ENCODE measurements around the gene GTF2F1. TPM values are rescaled to one million over a fixed set of nuclear protein-coding genes. Genes with fewer than 3 reads are reported as not detected.

GTF2F1 gene, protein sequence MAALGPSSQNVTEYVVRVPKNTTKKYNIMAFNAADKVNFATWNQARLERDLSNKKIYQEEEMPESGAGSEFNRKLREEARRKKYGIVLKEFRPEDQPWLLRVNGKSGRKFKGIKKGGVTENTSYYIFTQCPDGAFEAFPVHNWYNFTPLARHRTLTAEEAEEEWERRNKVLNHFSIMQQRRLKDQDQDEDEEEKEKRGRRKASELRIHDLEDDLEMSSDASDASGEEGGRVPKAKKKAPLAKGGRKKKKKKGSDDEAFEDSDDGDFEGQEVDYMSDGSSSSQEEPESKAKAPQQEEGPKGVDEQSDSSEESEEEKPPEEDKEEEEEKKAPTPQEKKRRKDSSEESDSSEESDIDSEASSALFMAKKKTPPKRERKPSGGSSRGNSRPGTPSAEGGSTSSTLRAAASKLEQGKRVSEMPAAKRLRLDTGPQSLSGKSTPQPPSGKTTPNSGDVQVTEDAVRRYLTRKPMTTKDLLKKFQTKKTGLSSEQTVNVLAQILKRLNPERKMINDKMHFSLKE
- total RNA-seq = 10 to 100 TPM; 12.8 to 22.7 (median 19.8) TPM
- long read RNA-seq, partial matches to known transcripts = 2 of 6 reads
- long read RNA-seq, other reads (novel, unspliced or antisense) = 2 of 6 reads

DNA sequence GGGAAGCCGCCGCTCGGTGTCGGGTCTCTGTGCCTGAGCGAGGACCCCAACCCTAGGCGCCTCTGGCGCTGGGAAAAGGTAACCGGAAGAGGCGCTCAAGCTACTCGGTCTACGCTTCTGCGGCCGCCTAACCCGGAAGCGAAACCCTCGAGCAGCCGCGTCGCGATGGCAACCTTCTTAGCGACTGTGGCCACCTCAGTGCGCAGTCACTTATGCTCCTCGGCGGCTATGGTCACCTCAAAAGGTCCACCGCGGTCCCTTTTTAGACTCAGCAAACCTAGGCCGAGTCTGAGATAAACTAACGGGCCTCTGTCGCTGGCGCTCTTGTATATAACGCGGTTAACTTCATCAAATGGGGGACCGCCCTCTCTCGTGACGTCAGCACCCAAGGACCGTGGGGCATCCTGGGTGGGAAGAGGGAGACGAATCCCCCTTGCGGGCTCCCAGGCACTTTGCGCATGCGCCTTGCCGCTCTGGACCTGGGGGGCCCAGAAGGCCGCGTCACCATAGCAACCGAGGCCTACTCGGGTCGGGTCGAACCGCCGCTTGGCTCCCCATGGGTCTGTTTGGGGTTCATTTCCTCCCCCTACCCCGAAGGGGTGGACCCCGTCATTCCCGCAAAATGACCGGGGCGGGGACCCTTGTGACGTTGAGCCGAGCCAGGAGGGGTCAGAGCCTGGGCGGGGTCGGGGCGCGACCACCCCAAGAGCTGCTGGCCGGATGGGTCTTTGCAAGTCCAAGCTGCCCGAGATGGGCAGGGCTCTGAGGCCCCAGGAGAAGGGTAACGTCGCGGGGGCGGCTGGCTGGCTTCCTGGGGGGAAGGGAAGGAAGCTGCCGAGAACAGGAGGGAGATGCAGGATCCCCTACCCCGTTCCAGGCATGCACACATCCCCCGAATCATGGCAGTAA lies at the start of gene GTF2F1:
TSS of gene GTF2F1 (minus strand) at position 91 of the 909 bp plus-strand sequence. CDS start 169 bp downstream, outside the sequence.
- Histone ChIP-seq H3K27me3 (no peaks in the 10 kb centered on the region), H3K27ac (peak within 1 kb of the TSS; percentile 72 to 88 (median 85)), H3K36me3 (peaks cover 0 to 17% (median 7%) of the 10 kb centered on the region in 4 donors), H3K4me3 (peak within 1 kb of the TSS; percentile 80 to 89 (median 81)), H3K9me3 (no peaks in the 10 kb centered on the region), H3K4me1 (peaks cover 0 to 7% (median 3%) of the 10 kb centered on the region in 4 donors)
- TF ChIP-seq, protein P1, sequence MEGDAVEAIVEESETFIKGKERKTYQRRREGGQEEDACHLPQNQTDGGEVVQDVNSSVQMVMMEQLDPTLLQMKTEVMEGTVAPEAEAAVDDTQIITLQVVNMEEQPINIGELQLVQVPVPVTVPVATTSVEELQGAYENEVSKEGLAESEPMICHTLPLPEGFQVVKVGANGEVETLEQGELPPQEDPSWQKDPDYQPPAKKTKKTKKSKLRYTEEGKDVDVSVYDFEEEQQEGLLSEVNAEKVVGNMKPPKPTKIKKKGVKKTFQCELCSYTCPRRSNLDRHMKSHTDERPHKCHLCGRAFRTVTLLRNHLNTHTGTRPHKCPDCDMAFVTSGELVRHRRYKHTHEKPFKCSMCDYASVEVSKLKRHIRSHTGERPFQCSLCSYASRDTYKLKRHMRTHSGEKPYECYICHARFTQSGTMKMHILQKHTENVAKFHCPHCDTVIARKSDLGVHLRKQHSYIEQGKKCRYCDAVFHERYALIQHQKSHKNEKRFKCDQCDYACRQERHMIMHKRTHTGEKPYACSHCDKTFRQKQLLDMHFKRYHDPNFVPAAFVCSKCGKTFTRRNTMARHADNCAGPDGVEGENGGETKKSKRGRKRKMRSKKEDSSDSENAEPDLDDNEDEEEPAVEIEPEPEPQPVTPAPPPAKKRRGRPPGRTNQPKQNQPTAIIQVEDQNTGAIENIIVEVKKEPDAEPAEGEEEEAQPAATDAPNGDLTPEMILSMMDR (IDR thresholded peaks at IDR 0.05) = peak in 2 of 4 donors; percentile 23 to 32
- TF ChIP-seq POLR2A (IDR thresholded peaks at IDR 0.05) = no peak
- ATAC-seq (peak; percentile 90 to 94 (median 92)), DNase-seq (peak; percentile 89 to 94 (median 91))
- WGBS (ENCODE audit: insufficient coverage, low coverage, low lambda C conversion rate, missing lambda C conversion rate) = 0% methylated on average over 16 of the region's 69 CpGs
- intact Hi-C loops (cut with DNase I) = no loop called here

DNA sequence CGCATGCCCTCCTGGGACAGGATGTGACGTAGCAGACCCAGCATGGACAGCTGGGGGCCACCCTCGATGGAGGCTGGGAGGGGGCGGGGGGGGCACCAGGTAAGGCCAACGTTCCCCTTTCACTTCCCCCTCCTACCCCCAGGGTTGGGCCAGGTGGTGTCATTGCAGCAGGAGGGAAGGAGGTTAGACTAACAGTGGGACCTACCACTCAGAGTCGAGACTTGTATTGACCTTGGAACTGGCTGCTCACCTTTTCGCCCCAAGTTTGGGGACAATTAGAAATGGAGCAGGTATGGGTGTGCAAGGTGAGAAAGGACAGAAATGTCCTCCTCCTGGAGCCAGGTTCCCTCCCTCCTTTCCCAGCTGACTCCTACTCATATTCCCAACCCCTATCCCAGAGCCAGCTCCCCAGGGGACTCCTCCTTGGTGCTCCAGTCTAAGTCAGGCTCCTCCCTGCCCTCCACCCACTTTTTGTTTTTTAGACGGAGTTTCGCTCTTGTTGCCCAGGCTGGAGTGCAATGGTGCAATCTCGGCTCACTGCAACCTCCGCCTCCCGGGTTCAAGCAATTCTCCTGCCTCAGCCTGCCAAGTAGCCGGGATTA lies 49.2 kb upstream of the GTF2F1 start:
- TF ChIP-seq, protein P1 (IDR thresholded peaks at IDR 0.05) = no peak
- no peak for TF ChIP-seq POLR2A (IDR thresholded peaks at IDR 0.05)
- no peak for ATAC-seq
- DNase-seq = no peak
- 92% methylated on average over 6 of the region's 13 CpGs for WGBS (ENCODE audit: insufficient coverage, low coverage, low lambda C conversion rate, missing lambda C conversion rate)
- Histone ChIP-seq H3K4me1 (no peaks in the 10 kb centered on the region), H3K4me3 (no peak overlapping the region), H3K27ac (no peak overlapping the region), H3K36me3 (peaks cover 0 to 3% (median 0%) of the 10 kb centered on the region in 4 donors), H3K27me3 (no peaks in the 10 kb centered on the region), H3K9me3 (no peaks in the 10 kb centered on the region)
- intact Hi-C loops (cut with DNase I) = no loop called here

DNA sequence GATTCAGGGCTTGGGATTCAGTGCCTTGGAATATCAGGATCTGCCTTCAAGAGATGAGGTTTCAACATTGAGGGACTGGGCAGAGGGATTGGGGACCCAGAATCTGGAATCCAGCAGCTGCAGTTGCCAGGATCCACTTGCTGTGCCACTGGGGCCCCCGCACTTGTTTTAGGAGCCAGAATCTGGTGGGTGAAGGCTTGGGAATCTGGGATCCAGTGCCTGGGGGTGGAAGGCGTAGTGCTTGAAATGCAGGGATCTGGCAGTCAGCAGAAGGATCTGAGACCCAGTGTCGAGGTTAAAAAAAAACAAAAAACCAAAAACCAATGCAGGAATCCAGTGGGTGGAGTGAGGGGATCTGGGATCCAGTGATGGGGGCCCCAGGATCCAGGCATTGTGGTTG lies 47.9 kb upstream of the GTF2F1 start:
- 81% methylated on average over 3 of the region's 3 CpGs for WGBS (ENCODE audit: insufficient coverage, low coverage, low lambda C conversion rate, missing lambda C conversion rate)
- Histone ChIP-seq H3K27ac (no peak overlapping the region), H3K4me3 (no peak overlapping the region), H3K4me1 (no peaks in the 10 kb centered on the region), H3K27me3 (no peaks in the 10 kb centered on the region), H3K36me3 (peaks cover 0 to 3% (median 0%) of the 10 kb centered on the region in 4 donors), H3K9me3 (no peaks in the 10 kb centered on the region)
- TF ChIP-seq, protein P1 (IDR thresholded peaks at IDR 0.05) = no peak
- no peak for TF ChIP-seq POLR2A (IDR thresholded peaks at IDR 0.05)
- DNase-seq = no peak
- no peak for ATAC-seq
- intact Hi-C loops (cut with DNase I) = no loop called here

DNA sequence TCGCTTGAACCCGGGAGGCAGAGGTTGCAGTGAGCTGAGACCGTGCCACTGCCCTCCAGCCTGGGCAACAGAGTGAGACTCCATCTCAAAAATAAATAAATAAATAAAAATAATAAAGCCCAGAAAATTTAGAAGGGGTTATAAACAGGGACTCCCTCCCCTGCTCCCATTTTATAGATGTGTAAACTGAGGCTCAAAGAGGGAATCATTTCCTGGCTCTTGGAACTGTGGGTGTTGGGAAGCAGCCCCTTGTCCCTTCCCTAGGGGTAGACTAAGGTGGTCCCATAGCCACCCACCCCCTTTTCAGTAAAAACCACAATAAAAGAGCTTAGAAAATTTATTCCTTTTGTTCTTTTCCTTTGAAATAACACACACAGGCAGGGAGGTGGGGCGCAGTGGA lies 46.8 kb upstream of the GTF2F1 start:
- no peaks in the 10 kb centered on the region for H3K4me1 ChIP-seq
- intact Hi-C loops (cut with DNase I) = no loop called here
- H3K36me3 ChIP-seq = no peaks in the 10 kb centered on the region
- DNase-seq (no peak), ATAC-seq (no peak)
- 96% methylated on average over 3 of the region's 4 CpGs for WGBS (ENCODE audit: insufficient coverage, low coverage, low lambda C conversion rate, missing lambda C conversion rate)
- H3K9me3 ChIP-seq = no peaks in the 10 kb centered on the region
- no peaks in the 10 kb centered on the region for H3K27me3 ChIP-seq
- TF ChIP-seq, protein P1 (IDR thresholded peaks at IDR 0.05) = no peak
- no peak for TF ChIP-seq POLR2A (IDR thresholded peaks at IDR 0.05)
- H3K4me3 ChIP-seq = no peak overlapping the region
- no peak overlapping the region for H3K27ac ChIP-seq

Data from right lobe of liver (tissue), 6 donors.